Activated effector memory CD4-positive, alpha-beta T cell treated with Interleukin-2 at 50 U/mL for 16 hours (primary cell): Measurements from ENCODE around the gene ALG8.
"Not testable (repeated sequence)": the region's sequence is repeated elsewhere in the genome, so short reads cannot be mapped to it uniquely, and the experiment has no call there.

Source experiments
- DNase-seq: peaks from one replicate; pipeline ENCODE4 v3.0.0-alpha.2; 2020

Gene ALG8

GRCh38 chr11:78139422-78140391, at the start of gene ALG8:
Gene ALG8, minus strand, starts transcription at chr11:78139626. Its CDS starts 38 bp downstream, at chr11:78139588.
- DNase-seq, result peak; percentile 97

- peak; percentile 86 for DNase-seq
These were observed 49.1 kb upstream of the ALG8 start, which contains the start of the genes KCTD21 and USP35 for GRCh38 chr11:78188286-78189173. Gene KCTD21, minus strand, starts transcription at chr11:78188626. Its CDS starts 14,072 bp downstream, at chr11:78174554. Gene USP35, plus strand, starts transcription at chr11:78188919. Its CDS starts 7,327 bp downstream, at chr11:78196246.

GRCh38 chr11:78187366-78188285, 48.2 kb upstream of the ALG8 start:
- no peak for DNase-seq

- DNase-seq, result no peak
These were observed 41.8 kb upstream of the ALG8 start for GRCh38 chr11:78181185-78181584.

- no peak for DNase-seq
These were observed 41.3 kb upstream of the ALG8 start for GRCh38 chr11:78180751-78181150.

- DNase-seq, result no peak
These were observed 40.1 kb upstream of the ALG8 start for GRCh38 chr11:78179459-78180071.

GRCh38 chr11:78177216-78177615, 37.8 kb upstream of the ALG8 start:
- no peak for DNase-seq

- no peak for DNase-seq
These were observed 37.2 kb upstream of the ALG8 start for GRCh38 chr11:78176605-78177141.

GRCh38 chr11:78175862-78176261, 36.4 kb upstream of the ALG8 start:
- DNase-seq, result not testable (repeated sequence)

- no peak for DNase-seq
These were observed 32.5 kb upstream of the ALG8 start for GRCh38 chr11:78171951-78172350.

- DNase-seq, result no peak
These were observed 31.6 kb upstream of the ALG8 start for GRCh38 chr11:78170874-78171549.

- no peak for DNase-seq
These were observed 31.0 kb upstream of the ALG8 start for GRCh38 chr11:78170413-78170812.

GRCh38 chr11:78168539-78169477, 29.4 kb upstream of the ALG8 start:
- DNase-seq, result no peak

GRCh38 chr11:78166855-78167469, 27.5 kb upstream of the ALG8 start:
- no peak for DNase-seq

GRCh38 chr11:78164471-78164870, 25.0 kb upstream of the ALG8 start:
- DNase-seq, result no peak

- DNase-seq, result no peak
These were observed 24.4 kb upstream of the ALG8 start for GRCh38 chr11:78163828-78164227.

- DNase-seq, result no peak
These were observed 22.5 kb upstream of the ALG8 start for GRCh38 chr11:78161962-78162371.

- no peak for DNase-seq
These were observed 21.9 kb upstream of the ALG8 start for GRCh38 chr11:78161346-78161745.

GRCh38 chr11:78160557-78160956, 21.1 kb upstream of the ALG8 start:
- DNase-seq, result no peak
